ENCODE measurements around the gene KCNG2.

The KCNG2 gene

GRCh38 chr18:79901665-79902064 lies 103.9 kb downstream of the KCNG2 start (continued):
- TF ChIP-seq, protein P1, sequence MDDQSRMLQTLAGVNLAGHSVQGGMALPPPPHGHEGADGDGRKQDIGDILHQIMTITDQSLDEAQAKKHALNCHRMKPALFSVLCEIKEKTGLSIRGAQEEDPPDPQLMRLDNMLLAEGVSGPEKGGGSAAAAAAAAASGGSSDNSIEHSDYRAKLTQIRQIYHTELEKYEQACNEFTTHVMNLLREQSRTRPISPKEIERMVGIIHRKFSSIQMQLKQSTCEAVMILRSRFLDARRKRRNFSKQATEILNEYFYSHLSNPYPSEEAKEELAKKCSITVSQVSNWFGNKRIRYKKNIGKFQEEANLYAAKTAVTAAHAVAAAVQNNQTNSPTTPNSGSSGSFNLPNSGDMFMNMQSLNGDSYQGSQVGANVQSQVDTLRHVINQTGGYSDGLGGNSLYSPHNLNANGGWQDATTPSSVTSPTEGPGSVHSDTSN (CRISPR knock-in tag; IDR thresholded peaks at IDR 0.05), result no peak
- TF ChIP-seq KLF7 (tag by site-specific recombination; IDR thresholded peaks at IDR 0.05; ENCODE audit: borderline replicate concordance), result no peak
- no peak for TF ChIP-seq ZNF37A (tag by site-specific recombination; IDR thresholded peaks at IDR 0.05)
- no peak for TF ChIP-seq SP7 (tag by site-specific recombination; IDR thresholded peaks at IDR 0.05)
- no peak for TF ChIP-seq ZNF530 (tag by site-specific recombination; IDR thresholded peaks at IDR 0.05; ENCODE audit: low read depth)

DNA sequence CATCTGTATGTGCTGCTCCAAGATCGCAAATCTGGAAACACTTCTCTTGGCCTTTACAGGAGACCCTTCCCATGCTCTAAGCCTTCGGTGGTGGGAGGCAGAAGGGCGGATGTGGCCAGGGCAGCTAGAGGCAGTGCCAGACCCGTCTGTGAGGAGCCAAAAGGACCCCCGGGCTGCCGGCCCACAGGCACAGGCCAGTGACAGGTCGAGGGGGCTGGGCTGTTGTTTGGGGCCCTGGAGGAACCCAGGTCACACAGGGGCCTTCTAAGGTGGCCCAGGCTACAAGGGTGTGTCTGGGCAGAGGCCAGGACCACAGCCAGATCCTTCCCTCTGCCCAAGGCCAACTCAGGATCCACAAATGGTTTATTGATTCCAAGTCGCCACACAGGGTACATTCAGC lies 104.3 kb downstream of the KCNG2 start:
- POLR2A ChIA-PET, result no interaction called here
- peaks cover 0 to 10% of the 10 kb centered on the region in 2 experiments; a peak in 1 of 3 replicates for H3K36me3 ChIP-seq (ENCODE audit: control insufficient read depth in 2 of 2, insufficient read depth in 1 of 2, low read length in 2 of 2)
- CTCF ChIA-PET, result no interaction called here
- H3K4me3 ChIP-seq (ENCODE audit: low read depth, low read length), result no peak overlapping the region
- peaks cover 6% of the 10 kb centered on the region; the same call in 1 of the 2 replicates for H3K9me3 ChIP-seq (ENCODE audit: control insufficient read depth, insufficient read depth, low read depth, low read length)
- no peaks in the 10 kb centered on the region for H3K4me1 ChIP-seq (ENCODE audit: control insufficient read depth, insufficient read depth, low read length)
- no peak for TF ChIP-seq ZNF174 (tag by site-specific recombination; IDR thresholded peaks at IDR 0.05)
- no peak overlapping the region for H3K27ac ChIP-seq (ENCODE audit: extremely low read depth, low read depth, low read length)

DNA sequence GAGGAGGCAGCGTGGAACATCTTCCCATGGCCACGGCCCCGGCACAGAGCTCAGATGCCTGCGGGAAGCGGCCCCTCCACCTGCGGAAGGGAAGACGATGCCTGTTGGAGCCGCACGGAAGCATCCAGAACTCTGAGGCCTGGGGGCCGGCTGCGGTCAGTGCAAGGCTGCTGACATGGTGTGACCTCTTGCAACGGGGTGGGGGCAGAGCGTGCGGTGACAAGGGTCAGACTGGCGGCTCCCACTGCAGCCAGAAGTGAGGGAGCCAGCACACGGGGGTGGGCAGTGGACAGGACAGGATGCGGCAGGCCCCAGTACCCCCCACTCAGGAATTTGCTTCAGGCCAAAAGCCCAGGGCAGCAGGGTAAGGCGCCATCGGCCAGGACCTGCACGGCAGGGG lies 104.9 kb downstream of the KCNG2 start:
- TF ChIP-seq ZNF580 (tag by site-specific recombination; IDR thresholded peaks at IDR 0.05) (no peak), IKZF3 (tag by site-specific recombination; IDR thresholded peaks at IDR 0.05) (no peak), ZNF747 (tag by site-specific recombination; IDR thresholded peaks at IDR 0.05) (no peak), ZBTB1 (tag by site-specific recombination; IDR thresholded peaks at IDR 0.05) (no peak), GLI4 (tag by site-specific recombination; IDR thresholded peaks at IDR 0.05) (no peak), ZNF335 (tag by site-specific recombination; conservative IDR thresholded peaks at IDR 0.05) (no peak)
- Histone ChIP-seq H3K36me3 (ENCODE audit: control insufficient read depth in 2 of 2, insufficient read depth in 1 of 2, low read length in 2 of 2) (peaks cover 0 to 10% of the 10 kb centered on the region in 2 experiments; a peak in 1 of 3 replicates), H3K4me1 (ENCODE audit: control insufficient read depth, insufficient read depth, low read length) (no peaks in the 10 kb centered on the region), H3K9me3 (ENCODE audit: control insufficient read depth, insufficient read depth, low read depth, low read length) (peaks cover 3% of the 10 kb centered on the region; the same call in 1 of the 2 replicates), H3K4me3 (ENCODE audit: low read depth, low read length) (no peak overlapping the region), H3K27ac (ENCODE audit: extremely low read depth, low read depth, low read length) (no peak overlapping the region)
- CTCF ChIA-PET, result no interaction called here
- POLR2A ChIA-PET, result no interaction called here

- no peak overlapping the region for H3K27ac ChIP-seq (ENCODE audit: extremely low read depth, low read depth, low read length)
- no peaks in the 10 kb centered on the region for H3K9me3 ChIP-seq (ENCODE audit: control insufficient read depth, insufficient read depth, low read depth, low read length)
- POLR2A ChIA-PET, result no interaction called here
- no peaks in the 10 kb centered on the region for H3K4me1 ChIP-seq (ENCODE audit: control insufficient read depth, insufficient read depth, low read length)
- no peak for TF ChIP-seq ZNF239 (tag by site-specific recombination; IDR thresholded peaks at IDR 0.05)
- TF ChIP-seq ZXDB (tag by site-specific recombination; IDR thresholded peaks at IDR 0.05), result no peak
- no peak for TF ChIP-seq RBAK (tag by site-specific recombination; IDR thresholded peaks at IDR 0.05)
- TF ChIP-seq ZNF133 (tag by site-specific recombination; IDR thresholded peaks at IDR 0.05), result no peak
- no peak for TF ChIP-seq ZNF629 (tag by site-specific recombination; IDR thresholded peaks at IDR 0.05)
- no peak for TF ChIP-seq ZNF362 (tag by site-specific recombination; IDR thresholded peaks at IDR 0.05)
- no peak for TF ChIP-seq ZNF514 (tag by site-specific recombination; IDR thresholded peaks at IDR 0.05)
- TF ChIP-seq GLIS2 (tag by site-specific recombination; IDR thresholded peaks at IDR 0.05), result no peak
- TF ChIP-seq ZNF341 (tag by site-specific recombination; IDR thresholded peaks at IDR 0.05; ENCODE audit: low read depth), result no peak
- no peak for TF ChIP-seq KLF1 (tag by site-specific recombination; IDR thresholded peaks at IDR 0.05)
- TF ChIP-seq ZBTB21 (tag by site-specific recombination; IDR thresholded peaks at IDR 0.05), result no peak
- CTCF ChIA-PET, result no interaction called here
- H3K4me3 ChIP-seq (ENCODE audit: low read depth, low read length), result no peak overlapping the region
- peaks cover 0 to 10% of the 10 kb centered on the region in 2 experiments; a peak in 1 of 3 replicates for H3K36me3 ChIP-seq (ENCODE audit: control insufficient read depth in 2 of 2, insufficient read depth in 1 of 2, low read length in 2 of 2)
Measured at GRCh38 chr18:79903071-79903635, 105.4 kb downstream of the KCNG2 start.
